Stomach smooth muscle (tissue), 2 donors: ENCODE data around the gene FGFR1OP2.
"Not testable (repeated sequence)": the region's sequence is repeated elsewhere in the genome, so short reads cannot be mapped to it uniquely, and the experiment has no call there.

Experiments
- H3K27ac ChIP-seq: one replicate; pipeline ENCODE4 v1.7.0; 2013; ENCODE audit warnings: mild to moderate bottlenecking, low read length, inconsistent platforms
- H3K27me3 ChIP-seq, 2 donors: one replicate each; pipeline ENCODE4 v1.7.0; 2013; ENCODE audit warnings: low read length in 2 of 2; ENCODE audit not compliant: insufficient read depth in 2 of 2, control insufficient read depth in 1 of 2
- H3K36me3 ChIP-seq, 2 donors: one replicate each; pipeline ENCODE4 v1.7.0; 2013; ENCODE audit warnings: low read length in 2 of 2; ENCODE audit not compliant: control insufficient read depth in 2 of 2, insufficient read depth in 2 of 2
- H3K4me1 ChIP-seq: one replicate; pipeline ENCODE4 v1.7.0; 2013; ENCODE audit warnings: low read length; ENCODE audit not compliant: control insufficient read depth, insufficient read depth
- H3K4me3 ChIP-seq, 2 donors: one replicate each; pipeline ENCODE4 v1.7.0; 2013; ENCODE audit warnings: low read length in 2 of 2
- H3K9ac ChIP-seq, 2 donors: one replicate each; pipeline ENCODE4 v1.7.0; 2013; ENCODE audit warnings: low read length in 2 of 2, mild to moderate bottlenecking in 1 of 2
- H3K9me3 ChIP-seq, 2 donors: one replicate each; pipeline ENCODE4 v1.7.0; 2013; ENCODE audit warnings: low read length in 2 of 2; ENCODE audit not compliant: control insufficient read depth in 2 of 2
- donor health status: healthy.
- donor health status: Pancreatic carcinoma.

The FGFR1OP2 gene

DNA sequence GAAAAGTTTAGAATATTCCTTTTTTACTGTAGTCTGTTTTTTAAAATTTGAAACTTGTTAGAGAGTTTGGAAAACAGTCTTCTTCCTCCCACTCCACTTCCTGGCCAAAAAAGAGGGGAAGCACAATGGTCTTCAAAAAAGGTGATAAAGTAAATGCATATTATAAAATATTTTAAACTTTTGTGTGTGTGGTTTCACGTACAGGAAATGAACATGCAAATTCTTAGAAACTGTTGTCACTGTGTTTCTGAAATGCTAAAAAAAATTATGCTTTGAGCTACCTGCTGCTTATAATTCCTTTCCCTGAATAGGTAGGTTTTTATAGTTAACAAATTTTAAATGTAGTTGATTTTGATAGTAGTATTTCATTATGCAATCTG, 2.9 kb downstream of the FGFR1OP2 start:
- Histone ChIP-seq H3K27ac (no peak overlapping the region), H3K9ac (no peak overlapping the region), H3K9me3 (no peaks in the 10 kb centered on the region), H3K4me3 (no peak overlapping the region), H3K4me1 (peaks cover 5% of the 10 kb centered on the region), H3K27me3 (no peaks in the 10 kb centered on the region), H3K36me3 (no peaks in the 10 kb centered on the region)

DNA sequence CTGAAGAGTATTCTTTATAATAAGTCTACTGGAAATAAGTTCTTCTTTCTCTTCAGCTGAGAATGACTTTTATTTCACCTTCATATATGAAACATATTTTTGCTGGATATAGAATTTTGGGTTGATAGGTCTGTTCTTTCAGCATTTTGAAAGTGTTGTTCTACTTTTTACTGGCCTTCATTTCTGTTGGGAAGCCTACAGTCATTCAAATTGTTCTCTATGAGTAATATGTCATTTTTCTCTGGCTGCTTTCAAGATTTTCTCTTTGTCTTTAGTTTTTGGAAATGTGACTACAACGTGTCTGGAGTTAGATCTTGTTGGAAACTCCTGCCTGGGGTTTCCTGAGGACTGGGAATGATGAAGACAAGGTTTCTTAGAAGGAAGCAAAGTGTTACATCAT, 10.0 kb downstream of the FGFR1OP2 start:
- Histone ChIP-seq H3K9ac (no peak overlapping the region), H3K36me3 (no peaks in the 10 kb centered on the region), H3K27me3 (no peaks in the 10 kb centered on the region), H3K27ac (no peak overlapping the region), H3K4me3 (no peak overlapping the region), H3K4me1 (no peaks in the 10 kb centered on the region), H3K9me3 (no peaks in the 10 kb centered on the region)

DNA sequence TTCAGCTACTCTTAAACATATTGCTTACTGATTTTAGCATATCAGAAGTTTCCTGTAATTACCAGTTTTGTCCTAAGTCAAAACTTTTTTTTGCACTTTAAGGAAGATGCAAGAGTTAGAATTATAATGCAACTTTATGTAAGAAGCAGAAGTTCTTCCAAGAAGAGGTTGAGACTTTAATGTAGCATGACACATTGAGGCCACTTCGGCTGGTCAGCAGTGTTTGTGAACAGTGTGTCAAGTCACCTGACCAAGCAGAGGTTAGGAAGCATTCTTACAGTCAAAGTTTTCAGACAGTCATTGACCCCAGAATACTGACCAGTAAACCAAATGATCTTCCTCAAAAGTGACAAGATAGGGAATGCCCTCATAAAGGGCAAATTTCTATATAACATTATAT, 15.2 kb downstream of the FGFR1OP2 start:
- peaks cover 7% of the 10 kb centered on the region in 2 donors for H3K36me3 ChIP-seq
- H3K9ac ChIP-seq: no peak overlapping the region
- no peak overlapping the region for H3K4me3 ChIP-seq
- no peaks in the 10 kb centered on the region for H3K9me3 ChIP-seq
- no peaks in the 10 kb centered on the region for H3K4me1 ChIP-seq
- H3K27ac ChIP-seq: no peak overlapping the region
- no peaks in the 10 kb centered on the region for H3K27me3 ChIP-seq

DNA sequence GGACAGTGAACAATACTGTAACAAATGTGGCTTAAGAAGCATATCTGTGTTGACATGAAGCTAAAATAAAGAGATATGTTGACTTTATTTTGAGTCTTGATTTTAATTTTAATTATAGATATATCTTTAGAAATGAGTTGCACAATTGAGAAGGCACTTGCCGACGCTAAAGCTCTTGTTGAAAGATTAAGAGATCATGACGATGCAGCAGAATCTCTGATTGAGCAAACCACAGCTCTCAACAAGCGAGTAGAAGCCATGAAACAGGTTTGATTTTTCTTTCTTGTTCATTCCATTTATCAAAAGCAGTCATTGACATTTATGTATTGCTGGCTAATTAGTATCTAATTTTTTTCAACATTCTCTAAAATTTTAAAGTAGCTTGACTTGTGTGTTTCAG, 15.8 kb downstream of the FGFR1OP2 start:
- Histone ChIP-seq H3K4me1 (no peaks in the 10 kb centered on the region), H3K27me3 (no peaks in the 10 kb centered on the region), H3K9me3 (no peaks in the 10 kb centered on the region), H3K9ac (no peak overlapping the region), H3K4me3 (no peak overlapping the region), H3K36me3 (peaks cover 7% of the 10 kb centered on the region in 2 donors), H3K27ac (no peak overlapping the region)

DNA sequence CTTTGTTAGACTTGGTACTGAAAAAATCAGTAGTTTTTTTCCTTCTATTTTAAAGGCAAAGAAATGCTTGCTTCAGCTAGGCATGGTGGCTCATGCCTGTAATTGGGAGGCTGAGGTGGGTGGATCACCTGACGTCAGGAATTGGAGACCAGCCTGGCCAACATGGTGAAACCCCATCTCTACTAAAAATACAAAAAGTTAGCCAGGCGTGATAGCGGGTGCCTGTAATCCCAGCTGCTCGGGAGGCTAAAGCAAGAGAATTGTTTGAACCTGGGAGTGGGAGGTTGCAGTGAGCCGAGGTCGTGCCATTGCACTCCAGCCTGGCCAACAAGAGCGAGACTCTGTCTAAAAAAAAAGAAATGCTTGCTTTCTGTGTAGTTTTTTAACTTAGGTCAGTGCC, 23.1 kb downstream of the FGFR1OP2 start:
- H3K27me3 ChIP-seq, H3K27ac ChIP-seq, H3K9me3 ChIP-seq, H3K9ac ChIP-seq, H3K4me3 ChIP-seq, H3K4me1 ChIP-seq: not testable (repeated sequence)
- peaks cover 7 to 20% of the 10 kb centered on the region in 2 donors for H3K36me3 ChIP-seq

DNA sequence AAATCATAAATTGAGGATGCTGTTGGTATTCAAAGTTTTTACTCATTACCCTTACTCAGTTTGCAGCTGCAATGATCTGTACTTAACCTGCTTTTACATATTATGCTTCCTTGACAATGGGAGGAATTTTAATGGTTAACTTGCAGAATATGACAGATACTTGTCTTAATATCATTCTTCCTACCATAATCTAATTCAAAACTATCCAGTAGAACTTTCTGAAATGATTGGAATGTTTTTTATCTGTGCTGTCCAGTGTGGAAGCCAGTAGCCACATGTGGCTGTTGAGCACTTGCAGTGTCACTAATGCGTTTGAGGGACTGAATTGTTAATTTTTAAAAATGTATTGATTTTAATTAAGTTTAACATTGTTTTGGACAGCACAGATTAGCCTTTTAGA, 23.5 kb downstream of the FGFR1OP2 start:
- no peak overlapping the region for H3K9ac ChIP-seq
- H3K27ac ChIP-seq: no peak overlapping the region
- no peaks in the 10 kb centered on the region for H3K27me3 ChIP-seq
- H3K9me3 ChIP-seq: no peaks in the 10 kb centered on the region
- no peaks in the 10 kb centered on the region for H3K4me1 ChIP-seq
- H3K36me3 ChIP-seq: peaks cover 6 to 19% of the 10 kb centered on the region in 2 donors
- H3K4me3 ChIP-seq: no peak overlapping the region

DNA sequence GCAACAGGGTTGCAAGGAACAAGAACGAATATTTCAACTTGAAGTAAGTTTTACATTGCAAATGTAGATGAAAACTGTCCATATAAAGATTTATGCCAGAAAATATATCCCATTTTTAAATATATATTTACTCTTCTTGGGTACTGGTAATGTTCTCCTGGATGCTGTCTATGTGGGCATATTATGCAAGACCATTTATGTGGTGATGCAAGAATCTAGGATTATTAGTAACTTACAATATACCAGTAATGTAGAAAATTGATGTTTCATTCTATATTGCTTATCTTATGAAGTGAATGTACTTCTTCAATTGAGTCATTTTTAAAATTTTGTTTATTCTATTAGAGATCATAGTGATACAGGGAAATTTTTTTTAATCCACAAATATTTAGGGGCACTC, 25.1 kb downstream of the FGFR1OP2 start:
- Histone ChIP-seq H3K36me3 (peaks cover 3 to 22% of the 10 kb centered on the region in 2 donors), H3K27ac (no peak overlapping the region), H3K9me3 (no peaks in the 10 kb centered on the region), H3K27me3 (no peaks in the 10 kb centered on the region), H3K4me3 (no peak overlapping the region), H3K4me1 (no peaks in the 10 kb centered on the region), H3K9ac (no peak overlapping the region)

DNA sequence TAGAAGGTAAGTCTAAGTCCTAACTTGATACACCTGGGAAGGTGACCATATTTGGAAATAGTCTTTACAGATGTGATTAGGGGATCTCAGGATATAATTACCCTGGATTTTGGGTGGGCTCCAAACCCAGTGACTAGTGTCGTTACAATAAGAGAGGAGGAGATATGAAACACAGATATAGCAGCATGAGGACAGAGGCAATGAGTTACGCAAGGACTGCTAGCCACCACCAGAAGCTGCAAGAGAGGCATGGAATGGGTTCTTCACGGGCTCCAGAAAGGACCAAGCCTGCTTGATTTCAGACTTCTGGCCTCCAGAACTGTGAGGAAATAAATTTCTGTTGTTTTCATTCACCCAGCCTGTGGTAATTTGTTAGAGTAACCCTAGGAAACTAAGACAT, 28.6 kb downstream of the FGFR1OP2 start:
- Histone ChIP-seq H3K27ac (no peak overlapping the region), H3K4me3 (no peak overlapping the region), H3K9ac (no peak overlapping the region), H3K4me1 (no peaks in the 10 kb centered on the region), H3K36me3 (peaks cover 10 to 16% of the 10 kb centered on the region in 2 donors), H3K27me3 (no peaks in the 10 kb centered on the region), H3K9me3 (no peaks in the 10 kb centered on the region)

DNA sequence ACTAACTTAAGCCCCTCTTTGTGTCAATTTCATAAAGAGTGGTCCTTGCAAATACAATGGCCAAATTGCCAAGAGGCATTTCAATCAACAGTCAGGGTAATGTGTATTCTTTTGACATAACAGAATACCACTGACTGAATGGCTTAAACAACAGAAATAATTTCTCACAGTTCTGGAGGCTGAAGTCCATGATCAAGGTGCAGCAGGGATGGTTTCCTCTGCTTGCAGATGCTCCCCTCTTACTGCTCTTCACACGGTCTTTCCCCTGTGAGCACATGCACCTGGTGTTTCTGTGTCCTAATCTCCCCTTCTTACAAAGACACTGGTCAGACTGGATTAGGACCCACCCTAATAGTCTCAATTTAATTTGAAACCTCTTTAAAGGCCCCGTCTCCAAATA, 31.9 kb downstream of the FGFR1OP2 start:
- H3K9ac ChIP-seq: no peak overlapping the region
- H3K4me1 ChIP-seq: no peaks in the 10 kb centered on the region
- peaks cover 15 to 21% of the 10 kb centered on the region in 2 donors for H3K36me3 ChIP-seq
- H3K4me3 ChIP-seq: no peak overlapping the region
- H3K27ac ChIP-seq: no peak overlapping the region
- no peaks in the 10 kb centered on the region for H3K27me3 ChIP-seq
- no peaks in the 10 kb centered on the region for H3K9me3 ChIP-seq

DNA sequence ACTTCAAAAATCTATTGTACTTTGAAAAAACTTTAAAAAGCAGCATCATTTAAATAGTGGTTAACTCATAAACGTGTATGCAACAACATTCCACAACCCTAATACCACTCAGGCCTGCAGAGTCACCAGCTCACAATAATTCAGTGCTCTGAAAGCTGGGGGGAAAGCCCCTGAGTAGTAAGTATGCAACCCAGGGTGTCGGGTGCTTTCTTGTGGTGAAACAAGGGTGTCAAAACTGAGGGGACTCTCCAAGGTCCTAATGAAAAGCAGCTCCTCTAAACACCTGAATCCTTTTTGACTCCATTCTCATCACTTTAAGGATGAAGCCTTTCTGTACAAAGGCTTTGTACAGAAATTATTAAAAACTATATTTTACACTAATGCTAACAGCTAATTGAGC, 33.7 kb downstream of the FGFR1OP2 start:
- Histone ChIP-seq H3K4me3 (no peak overlapping the region), H3K9ac (no peak overlapping the region), H3K9me3 (no peaks in the 10 kb centered on the region), H3K27me3 (no peaks in the 10 kb centered on the region), H3K4me1 (no peaks in the 10 kb centered on the region), H3K36me3 (peaks cover 17 to 29% of the 10 kb centered on the region in 2 donors), H3K27ac (no peak overlapping the region)

DNA sequence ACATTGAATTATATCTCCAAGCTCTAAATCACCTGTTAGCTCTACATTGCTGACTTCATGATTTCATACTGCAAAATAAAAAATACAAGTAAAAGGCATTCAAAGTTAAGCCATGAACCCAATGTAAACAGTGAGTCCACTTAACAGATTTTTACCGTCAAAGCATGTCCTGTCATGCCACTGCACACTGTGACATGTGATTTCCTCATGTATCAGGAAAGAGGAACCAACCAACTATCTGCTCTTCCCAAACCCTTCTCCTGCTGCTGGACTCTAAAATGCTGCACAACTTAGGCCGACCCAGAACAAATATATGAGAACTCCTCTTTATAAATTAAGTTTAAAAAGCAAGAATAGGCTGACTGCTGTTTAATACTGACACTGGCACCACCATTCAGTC, 38.4 kb downstream of the FGFR1OP2 start:
- peaks cover 20 to 30% of the 10 kb centered on the region in 2 donors for H3K36me3 ChIP-seq
- no peaks in the 10 kb centered on the region for H3K27me3 ChIP-seq
- no peaks in the 10 kb centered on the region for H3K4me1 ChIP-seq
- no peak overlapping the region for H3K4me3 ChIP-seq
- H3K27ac ChIP-seq: no peak overlapping the region
- no peak overlapping the region for H3K9ac ChIP-seq
- H3K9me3 ChIP-seq: no peaks in the 10 kb centered on the region

DNA sequence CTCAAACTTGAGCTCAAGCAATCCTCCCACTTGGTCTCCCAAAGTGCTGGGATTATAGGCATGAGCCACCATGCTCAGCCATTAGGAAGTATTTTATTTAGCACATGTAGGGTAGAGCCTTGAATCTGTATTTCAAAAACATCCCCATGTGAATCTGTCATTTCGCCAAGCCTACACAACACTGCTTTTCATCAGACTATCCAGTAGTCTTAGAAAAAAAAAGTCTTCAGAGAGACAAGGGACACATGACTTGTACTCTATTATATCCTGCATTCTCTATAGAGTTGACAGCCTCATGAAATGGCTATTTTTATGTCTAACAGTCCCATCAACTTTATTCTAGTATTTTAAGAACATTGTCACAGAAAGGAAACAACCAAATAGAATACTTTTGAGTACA, 40.5 kb downstream of the FGFR1OP2 start:
- no peak overlapping the region for H3K27ac ChIP-seq
- no peaks in the 10 kb centered on the region for H3K4me1 ChIP-seq
- H3K9ac ChIP-seq: no peak overlapping the region
- H3K36me3 ChIP-seq: peaks cover 20 to 21% of the 10 kb centered on the region in 2 donors
- H3K9me3 ChIP-seq: no peaks in the 10 kb centered on the region
- H3K27me3 ChIP-seq: no peaks in the 10 kb centered on the region
- no peak overlapping the region for H3K4me3 ChIP-seq
